NCI-H748 (cell line): Measurements from ENCODE around the gene SMIM11.
A peak's percentile ranks its signal among the peaks of the same experiment; 100 is the strongest.
"Not testable (repeated sequence)": the region's sequence is repeated elsewhere in the genome, so short reads cannot be mapped to it uniquely, and the experiment has no call there.

Source experiments
- DNase-seq: peaks from one replicate; lab custom pipeline; 2025; ENCODE audit not compliant: unreplicated experiment; lab: John Stamatoyannopoulos, UW

Gene SMIM11

DNA sequence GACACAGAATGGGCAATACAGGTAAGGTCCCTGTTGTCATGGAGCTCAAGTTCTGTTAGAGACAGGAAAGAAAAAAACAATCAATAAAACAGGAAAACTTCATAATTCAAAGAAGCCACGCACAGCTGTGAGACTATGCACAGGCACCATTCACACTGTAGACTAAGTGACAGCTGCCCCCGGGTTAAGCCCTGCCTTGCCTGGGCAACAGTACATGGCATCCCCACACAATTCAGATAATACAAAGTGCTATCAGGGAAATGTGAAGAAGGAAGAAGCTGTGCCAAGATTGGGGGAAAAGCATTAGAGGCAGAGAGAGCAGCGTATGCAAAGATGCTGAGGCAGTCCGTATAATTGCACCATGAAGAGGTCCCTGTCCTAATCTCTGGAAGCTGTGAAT lies 20.5 kb upstream of the SMIM11 start:
- no peak for DNase-seq

DNA sequence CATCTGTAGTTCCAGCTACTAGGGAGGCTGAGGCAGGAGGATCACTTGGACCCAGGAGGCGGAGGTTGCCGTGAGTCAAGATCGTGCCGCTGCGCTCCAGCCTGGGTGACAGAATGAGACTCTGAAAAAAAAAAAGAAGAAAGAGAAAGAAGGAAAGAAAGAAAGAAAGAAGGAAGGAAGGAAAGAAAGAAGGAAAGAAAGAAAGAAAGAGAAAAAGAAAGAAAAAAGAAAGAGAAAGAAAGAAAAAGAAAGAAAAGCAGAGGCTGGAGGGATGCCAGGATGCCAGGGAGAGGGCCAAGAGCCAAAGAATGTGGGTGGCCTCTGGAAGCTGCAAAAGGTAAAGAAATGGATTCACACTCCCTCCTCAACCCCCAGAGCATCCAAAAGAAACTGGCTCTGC lies 19.7 kb upstream of the SMIM11 start:
- no peak for DNase-seq

DNA sequence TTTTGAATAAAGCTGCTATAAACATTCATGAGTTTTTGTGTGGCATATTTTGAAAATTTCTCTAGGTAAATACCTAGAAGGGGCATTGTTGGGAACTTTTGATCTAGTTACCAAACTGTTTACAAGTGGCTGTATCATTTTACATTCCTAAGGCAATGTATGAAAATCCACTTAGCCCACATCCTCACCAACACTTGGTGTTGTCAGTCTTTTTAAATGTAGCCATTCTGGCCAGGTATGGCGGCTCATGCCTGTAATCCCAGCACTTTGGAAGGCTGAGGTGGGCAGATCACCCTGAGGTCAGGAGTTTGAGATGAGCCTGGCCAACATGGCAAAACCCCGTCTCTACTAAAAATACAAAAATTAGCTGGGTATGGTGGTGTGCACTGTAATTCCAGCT lies 17.4 kb upstream of the SMIM11 start:
- DNase-seq = no peak

DNA sequence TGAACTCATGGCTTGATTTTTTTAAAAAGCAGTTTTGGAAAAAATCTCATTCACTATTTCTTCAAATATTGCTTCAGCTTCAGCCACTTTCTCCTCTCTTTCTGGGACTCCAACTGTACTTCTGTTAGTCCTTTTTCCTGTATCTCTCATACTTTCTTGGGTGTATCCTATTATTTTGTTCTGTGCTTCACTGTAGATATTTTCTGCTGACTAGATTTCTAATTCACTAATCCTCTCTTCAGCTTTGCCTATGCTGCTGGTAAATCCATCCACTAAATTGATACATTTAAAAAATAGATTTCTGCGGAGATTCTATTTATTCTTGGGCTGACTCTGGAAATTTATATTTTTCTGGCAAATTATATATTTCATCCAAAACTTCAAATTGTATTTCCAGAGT lies 16.4 kb upstream of the SMIM11 start:
- no peak for DNase-seq

DNA sequence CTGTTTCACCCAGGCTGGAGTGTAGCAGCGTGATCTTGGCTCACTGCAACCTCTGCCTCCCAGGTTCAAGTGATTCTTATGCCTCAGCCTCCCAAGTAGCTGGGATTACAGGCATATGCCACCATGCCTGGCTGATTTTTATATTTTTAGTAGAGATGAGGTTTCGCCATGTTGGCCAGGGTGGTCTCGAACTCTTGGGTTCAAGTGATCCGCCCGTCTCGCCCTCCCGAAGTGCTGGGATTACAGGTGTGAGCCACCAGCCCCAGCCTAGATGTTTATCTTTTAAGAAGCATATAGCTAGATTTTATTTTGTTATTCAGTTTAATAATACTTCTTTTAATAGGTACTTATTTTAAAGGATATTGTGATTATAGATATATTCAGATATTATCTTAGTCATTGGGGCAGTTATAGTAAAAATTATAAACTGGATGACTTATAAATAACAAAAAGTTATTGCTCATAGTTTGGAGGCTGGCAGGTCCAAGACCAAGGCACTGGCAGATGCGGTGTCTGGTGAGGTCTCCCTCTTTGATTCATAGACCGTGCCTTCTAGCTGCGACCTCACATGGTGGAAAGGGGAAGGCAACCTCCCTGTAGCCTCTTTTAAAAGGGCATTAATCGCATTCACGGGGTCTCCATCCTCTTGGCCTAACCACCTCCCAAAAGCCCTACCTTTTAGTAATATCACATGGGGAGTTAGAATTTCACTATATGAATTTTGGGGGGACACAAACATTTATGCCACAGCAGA lies 14.6 kb upstream of the SMIM11 start:
- no peak for DNase-seq

DNA sequence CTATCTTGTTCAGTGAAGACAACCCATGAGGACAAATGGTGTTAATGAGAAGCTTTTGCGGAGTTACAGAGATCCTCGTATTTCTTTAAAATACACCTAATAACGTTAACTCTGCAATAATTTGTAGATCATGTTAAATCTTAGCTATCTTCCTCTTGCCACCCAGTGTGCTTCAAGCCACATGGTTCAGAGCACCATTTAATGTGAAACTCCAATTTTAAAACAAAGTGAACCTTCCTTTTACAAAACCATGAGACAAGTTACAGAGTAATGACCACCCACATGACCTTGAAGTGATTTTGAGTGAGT lies 13.2 kb upstream of the SMIM11 start:
- no peak for DNase-seq

DNA sequence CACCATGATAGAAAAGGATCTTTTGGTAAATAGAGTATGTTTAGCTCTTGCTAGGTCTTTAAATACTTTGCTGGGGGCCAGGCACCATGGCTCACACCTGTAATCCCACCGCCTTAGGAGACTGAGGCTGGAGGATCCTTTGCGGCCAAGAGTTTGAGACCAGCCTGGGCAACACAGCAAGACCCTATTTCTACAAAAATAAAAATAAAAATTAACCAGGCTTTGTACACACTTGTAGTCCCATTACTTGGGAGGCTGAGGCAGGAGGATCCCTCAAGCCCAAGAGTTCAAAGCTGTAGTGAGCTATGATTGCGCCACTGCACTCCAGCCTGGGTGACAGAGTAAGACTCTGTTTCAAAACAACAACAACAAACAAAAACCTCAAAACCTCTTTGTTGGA lies 12.6 kb upstream of the SMIM11 start:
- no peak for DNase-seq

DNA sequence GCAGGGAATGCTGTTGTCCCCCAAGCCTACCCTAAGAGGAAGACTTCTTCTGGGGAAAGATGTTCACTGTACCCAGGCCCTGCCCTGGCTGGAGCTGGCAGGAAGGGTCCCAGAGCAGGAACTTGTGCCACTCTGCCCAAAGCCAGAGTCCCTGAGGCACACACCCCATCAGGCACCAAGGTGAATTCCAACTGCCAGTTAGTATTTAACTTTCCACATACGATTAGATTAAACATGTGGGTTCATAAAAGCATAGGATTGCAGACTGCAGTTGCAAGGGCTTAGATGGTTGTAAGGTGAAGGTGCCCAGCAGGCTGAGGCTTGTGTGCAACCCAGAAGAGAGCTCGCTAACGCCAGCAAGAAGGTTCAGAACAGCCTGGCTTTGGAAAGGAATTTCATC lies 11.6 kb upstream of the SMIM11 start, which contains the start of gene KCNE2:
Gene KCNE2 (plus strand): TSS at position 274 of the 400 bp plus-strand sequence. CDS start 6,473 bp downstream, outside the sequence.
- no peak for DNase-seq

DNA sequence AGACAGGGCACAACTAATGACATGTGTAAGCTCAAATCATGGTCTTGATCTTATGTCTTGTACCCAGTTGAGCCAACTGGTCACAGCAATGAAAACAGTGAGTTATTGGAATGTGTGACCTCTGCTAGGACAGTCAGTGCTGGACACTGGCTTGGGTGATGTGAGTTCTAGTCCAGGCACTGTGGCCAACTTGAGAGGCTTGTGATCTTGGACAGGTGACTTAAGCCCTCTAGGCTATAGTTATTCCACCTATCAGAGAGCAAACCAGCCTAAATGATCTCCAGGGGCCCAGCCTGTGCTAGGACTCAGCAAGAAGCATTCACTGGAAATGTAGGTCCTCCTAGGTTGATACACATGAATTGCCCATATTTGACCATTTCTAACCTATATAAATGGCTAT lies 10.4 kb upstream of the SMIM11 start:
- DNase-seq = no peak

DNA sequence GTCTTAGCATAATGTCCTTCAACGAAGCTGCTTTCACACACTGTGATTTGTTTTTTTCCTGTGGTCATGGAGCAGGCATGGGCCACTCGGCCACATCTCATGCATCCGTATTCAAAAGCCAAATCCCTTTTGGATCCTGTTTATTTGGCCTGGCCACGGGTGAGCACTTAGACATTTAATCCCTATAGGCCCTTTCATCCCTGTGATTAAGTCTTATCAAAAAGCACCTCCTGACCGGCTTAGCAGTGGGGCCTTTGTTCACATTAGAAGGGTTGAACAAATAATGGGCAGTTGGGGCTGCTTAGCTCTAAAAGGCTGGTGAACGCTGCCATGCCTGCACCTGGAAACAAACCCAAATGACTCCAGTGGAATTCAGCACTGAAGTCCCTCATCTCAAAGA lies 9.5 kb upstream of the SMIM11 start:
- peak; percentile 36 for DNase-seq

DNA sequence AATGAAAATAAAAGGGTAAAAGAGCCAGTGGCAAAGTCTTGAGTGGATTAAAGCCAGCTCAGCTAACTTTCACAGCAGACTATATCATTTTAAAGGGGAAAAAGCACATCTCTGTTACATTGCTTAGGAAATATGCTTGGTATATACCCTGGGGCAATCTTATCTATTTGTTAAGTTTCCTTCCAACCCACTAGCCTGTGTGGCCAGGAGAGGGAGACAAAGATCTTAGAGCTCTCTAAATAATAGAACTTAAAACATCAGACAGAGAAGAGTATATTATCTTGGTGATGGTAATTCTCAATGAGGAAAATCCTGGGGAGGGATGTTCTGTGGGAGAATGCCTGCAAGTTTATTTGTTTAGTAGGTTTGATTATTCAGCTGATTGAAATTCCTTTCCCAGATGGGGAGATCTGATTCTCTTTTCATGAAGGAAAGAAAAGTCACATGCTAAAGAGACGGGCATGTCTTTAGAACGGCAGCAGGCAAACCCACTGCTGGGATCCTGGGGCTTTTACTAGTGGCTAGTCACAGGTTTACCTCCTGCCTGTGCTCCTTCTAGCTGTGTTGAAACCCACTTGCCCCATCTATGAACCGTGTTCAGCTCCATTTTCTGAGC lies 7.9 kb upstream of the SMIM11 start:
- DNase-seq = peak; percentile 71

DNA sequence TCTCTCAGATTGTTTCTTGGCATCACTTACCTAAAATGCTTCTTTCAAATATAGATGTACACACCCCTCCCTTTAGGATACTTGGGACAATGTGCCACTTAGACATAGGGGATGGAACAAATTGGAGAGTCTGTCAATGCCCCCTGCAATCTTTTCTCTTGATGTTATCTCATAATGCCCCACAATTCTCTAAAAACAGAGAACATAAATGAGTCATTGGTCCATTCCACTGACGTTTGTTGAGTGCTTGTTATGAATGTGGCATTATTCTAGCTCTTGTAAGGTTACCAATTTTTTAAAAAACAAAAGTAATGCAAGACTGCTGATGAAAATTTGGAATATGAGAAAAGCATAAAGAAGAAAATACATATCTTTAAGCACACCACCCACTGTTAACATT lies 5.6 kb upstream of the SMIM11 start:
- no peak for DNase-seq

DNA sequence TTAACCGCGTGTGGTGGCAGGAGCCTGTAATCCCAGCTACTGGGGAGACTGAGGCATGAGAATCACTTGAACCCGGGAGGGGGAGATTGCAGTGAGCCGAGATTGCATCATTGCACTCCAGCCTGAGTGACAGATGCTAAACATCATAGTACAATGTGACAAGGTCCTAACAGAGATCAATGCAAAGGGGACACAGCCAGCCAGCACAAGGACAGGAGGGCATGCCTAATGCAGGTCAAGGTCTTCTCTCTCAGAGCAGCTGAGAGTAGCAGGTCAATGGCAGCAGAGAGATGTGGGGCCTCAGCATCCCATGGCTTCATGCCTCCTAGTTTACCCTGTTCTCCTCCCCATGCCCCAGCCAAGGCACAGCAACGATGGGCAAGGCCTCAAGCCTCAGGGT lies 3.0 kb upstream of the SMIM11 start:
- DNase-seq = no peak

DNA sequence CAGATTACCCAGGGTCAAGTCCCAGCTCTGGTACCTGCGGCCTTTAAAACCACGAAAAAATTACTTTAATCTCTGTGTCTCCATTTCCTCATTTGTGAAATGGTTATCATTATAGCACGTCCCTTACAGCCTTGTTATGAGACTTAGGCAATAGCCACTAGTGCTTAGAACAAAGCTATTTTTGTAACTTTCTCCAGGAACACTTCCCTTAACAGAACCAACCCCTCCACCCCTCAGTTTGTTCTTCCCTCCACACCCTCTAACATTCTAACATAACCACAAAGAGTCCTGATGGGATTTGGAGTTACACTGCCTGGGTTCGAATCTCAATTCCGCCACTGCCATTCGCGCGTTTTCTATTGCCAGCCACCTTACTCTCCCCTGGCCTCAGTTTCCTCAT lies 845 bp upstream of the SMIM11 start:
- DNase-seq = not testable (repeated sequence)

DNA sequence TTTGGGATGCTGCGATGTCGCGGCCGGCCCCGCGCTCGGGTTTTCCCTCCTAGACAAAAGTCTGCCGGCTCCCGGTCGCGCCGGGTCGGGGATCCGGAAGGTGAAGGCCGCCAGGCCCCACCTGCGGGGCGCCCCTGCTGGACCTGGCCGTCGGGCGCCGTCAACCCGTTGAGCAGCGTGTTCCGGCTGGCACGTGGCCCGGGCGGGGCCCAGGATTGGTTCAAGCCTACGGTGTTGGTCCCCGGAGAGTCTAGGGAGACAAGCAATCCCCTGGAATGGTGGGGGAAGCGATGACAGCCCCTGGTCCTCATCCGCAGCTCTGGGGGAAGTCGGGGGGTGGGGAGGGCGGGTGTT lies 289 bp downstream of the SMIM11 start:
- not testable (repeated sequence) for DNase-seq

DNA sequence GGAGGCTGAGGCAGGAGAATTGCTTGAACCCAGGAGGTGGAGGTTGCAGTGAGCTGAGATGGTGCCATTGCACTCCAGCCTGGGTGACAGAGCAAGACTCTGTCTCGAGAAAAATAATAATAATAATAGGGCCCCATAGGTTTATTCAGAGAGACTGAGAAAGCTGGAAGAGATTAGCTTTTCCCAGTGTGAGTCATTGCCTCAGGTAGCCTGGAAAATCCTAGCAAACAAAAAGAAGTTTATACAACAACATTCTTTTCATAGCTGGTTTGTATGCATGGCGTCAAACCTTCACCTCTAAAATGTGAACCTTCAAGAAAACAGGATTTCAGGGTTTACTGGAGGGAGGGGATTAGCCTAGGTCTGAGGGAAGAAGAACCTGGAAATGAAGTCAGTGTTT lies 7.8 kb downstream of the SMIM11 start:
- not testable (repeated sequence) for DNase-seq

DNA sequence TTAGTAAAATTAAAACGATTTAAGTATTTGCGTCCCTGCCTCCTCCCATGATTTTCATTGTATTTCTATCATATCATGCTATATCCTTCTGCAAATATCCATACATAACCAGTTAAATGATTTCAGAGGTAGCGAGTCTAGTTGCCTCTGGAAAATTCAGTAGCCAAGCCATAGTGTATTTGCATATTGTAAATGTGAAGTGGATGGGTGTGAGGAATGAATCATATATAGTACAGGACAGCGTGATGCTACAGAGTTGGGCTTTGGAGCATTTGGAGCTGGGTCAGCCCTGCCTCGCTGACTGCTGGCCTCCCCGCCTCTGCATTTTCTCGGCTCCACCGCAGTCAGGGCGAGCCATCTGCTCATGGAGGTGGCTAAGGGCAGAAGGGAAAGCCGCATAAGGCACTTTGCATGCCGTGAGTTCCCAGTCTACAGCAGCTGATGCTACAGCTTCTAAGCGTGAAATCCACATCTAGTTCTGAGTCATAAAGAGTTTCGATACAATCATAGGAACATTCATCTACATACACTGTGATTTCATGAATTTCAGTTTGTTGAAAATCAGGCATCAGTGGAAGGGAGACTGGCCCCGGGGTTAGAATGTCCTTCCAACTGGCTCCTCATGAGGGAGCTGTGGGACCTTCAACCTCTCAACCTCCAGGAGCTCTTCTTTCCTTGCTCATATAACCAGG lies 8.6 kb downstream of the SMIM11 start:
- not testable (repeated sequence) for DNase-seq

DNA sequence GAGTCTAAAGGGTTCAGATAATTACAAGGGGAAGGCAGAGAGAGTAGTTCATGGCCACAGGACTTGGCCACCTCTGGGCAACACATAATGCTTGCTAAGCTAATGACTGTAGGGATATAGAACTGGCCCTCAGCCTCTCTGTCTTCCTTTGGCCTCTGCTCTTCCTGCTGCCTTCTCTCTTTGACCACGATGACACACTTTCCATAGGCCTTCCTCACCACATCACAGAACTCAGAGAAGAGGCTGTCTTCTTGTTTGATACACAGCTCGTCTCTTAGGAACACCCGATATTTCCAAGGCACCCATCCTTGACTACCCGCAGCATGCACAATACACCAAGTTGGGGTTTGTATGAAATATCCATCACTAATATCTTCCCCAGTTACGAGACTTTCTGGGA lies 25.2 kb downstream of the SMIM11 start:
- not testable (repeated sequence) for DNase-seq

DNA sequence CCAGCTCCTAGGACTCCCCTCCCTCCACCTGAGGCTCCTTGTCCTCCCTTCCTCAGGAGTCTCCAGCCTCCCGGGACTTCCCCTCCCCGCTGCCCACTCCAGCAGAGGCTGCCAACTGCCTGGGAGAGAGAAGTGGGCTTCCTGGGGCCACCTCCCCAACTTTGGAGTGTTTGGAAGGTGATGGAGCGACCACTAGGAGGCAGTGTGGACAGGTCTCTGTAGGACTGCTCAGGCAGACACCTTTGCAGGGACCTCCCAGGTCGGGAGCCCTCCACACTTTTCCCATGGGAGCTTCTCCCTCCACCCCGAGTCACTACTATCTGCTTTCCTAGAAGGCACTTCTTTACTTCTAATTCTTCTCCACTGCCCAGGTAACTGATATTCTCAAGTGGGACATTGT lies 29.4 kb downstream of the SMIM11 start:
- DNase-seq = not testable (repeated sequence)

DNA sequence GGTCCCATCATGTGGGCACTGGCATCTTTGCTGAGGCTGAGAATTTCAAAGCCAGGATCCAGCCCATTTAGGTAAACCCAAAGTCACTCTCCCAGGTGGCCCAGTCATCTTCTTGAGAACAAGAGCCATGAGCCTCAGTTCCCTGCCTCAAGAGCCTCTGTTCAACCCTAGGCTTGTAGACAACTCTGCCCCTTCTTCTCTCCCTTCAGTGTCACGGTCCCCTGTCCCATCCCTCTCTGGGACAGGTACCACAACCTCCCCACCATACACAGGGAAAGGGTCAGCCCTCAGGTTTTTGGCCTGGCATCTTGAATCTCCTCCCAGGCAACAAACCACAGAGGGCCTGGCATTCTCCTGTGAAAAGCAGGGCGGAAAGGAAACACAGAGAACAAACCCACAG lies 30.4 kb downstream of the SMIM11 start:
- not testable (repeated sequence) for DNase-seq

DNA sequence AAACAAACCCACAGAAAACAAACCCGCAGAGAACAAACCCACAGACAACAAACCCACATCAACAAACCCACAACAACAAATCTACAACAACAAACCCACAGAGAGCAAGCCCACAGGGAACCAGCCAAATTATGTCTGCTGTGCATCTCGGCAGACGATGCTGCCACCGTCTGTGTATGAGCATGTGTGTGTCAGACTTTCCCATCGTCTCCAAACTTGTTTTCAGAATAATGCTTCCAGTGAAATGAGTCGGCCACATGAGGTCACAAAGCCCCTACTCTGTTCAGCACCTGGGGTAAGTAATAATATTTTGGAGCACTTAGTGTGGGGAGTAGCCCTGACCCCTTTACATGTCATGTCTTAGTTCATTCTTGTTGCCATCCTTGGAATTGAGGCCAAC lies 30.8 kb downstream of the SMIM11 start:
- not testable (repeated sequence) for DNase-seq

DNA sequence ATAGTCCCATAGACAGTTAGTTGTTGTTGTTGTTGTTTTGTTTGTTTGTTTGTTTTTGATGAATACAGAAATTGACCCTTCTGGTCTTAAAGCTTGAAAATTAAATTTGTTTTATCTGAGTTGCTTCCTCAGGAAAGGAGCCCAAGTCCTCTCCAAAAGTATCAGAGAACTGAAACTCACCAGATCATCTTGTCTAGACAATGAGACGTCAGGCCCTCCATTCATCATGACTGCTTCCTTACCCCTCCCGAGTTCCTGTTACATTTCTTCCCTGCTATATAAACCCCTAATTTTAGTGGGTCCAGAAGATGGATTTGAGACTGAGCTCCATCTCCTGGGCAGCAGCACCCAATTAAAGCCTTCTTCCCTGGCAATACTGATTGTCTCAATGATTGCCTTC lies 31.4 kb downstream of the SMIM11 start:
- DNase-seq = not testable (repeated sequence)
